HepG2 (cell line): ENCODE data around the gene PIAS3. TPM values are rescaled to one million over a fixed set of nuclear protein-coding genes. Genes with fewer than 3 reads are reported as not detected.

Experiments used
- CCAR2 ChIP-seq: fragments of 200-400 bp; formaldehyde crosslinking; optimal IDR thresholded peaks from 2 replicates; pipeline ENCODE3; 2018; ENCODE audit warnings: low read depth, mild to moderate bottlenecking, low read length, moderate library complexity
- ELF1 ChIP-seq: sonication (generic); formaldehyde crosslinking; IDR thresholded peaks from 2 replicates; pipeline ENCODE4 v1.4.0; 2020; ENCODE audit warnings: missing genetic modification reagents
- FLYWCH1 ChIP-seq: sonication (generic); formaldehyde crosslinking; IDR thresholded peaks from 2 replicates; pipeline ENCODE4 v1.8.1; 2023; ENCODE audit warnings: mild to moderate bottlenecking, missing genetic modification reagents
- HDAC1 ChIP-seq: sonication (generic); formaldehyde crosslinking; IDR thresholded peaks from 2 replicates; pipeline ENCODE4 v1.5.1; 2020; ENCODE audit warnings: mild to moderate bottlenecking, missing genetic modification reagents
- HMGA1 ChIP-seq: sonication (generic); formaldehyde crosslinking; conservative IDR thresholded peaks from 2 replicates; pipeline ENCODE4 v1.4.0; 2020; ENCODE audit warnings: missing genetic modification reagents
- ISL2 ChIP-seq: sonication (generic); formaldehyde crosslinking; IDR thresholded peaks from 2 replicates; pipeline ENCODE4 v1.5.0; 2020; ENCODE audit warnings: missing genetic modification reagents
- KLF6 ChIP-seq: IDR thresholded peaks from 2 replicates; pipeline ENCODE4 v1.8.0; 2016; ENCODE audit warnings: missing biosample characterization, missing genetic modification reagents
- PCBP2 ChIP-seq: fragments of 200-400 bp; formaldehyde crosslinking; optimal IDR thresholded peaks from 2 replicates; pipeline ENCODE3; 2018; ENCODE audit warnings: low read length, low read depth; ENCODE audit not compliant: poor library complexity, severe bottlenecking
- PPARG ChIP-seq: conservative IDR thresholded peaks from 2 replicates; pipeline ENCODE4 v1.6.1; 2016; ENCODE audit warnings: missing biosample characterization, missing genetic modification reagents
- RELA ChIP-seq: sonication (generic); formaldehyde crosslinking; IDR thresholded peaks from 2 replicates; pipeline ENCODE4 v1.4.0; 2020; ENCODE audit warnings: missing genetic modification reagents
- SCMH1 ChIP-seq: sonication (generic); formaldehyde crosslinking; IDR thresholded peaks from 2 replicates; pipeline ENCODE4 v1.9.0; 2021; ENCODE audit warnings: missing genetic modification reagents, mild to moderate bottlenecking, borderline replicate concordance
- SIX4 ChIP-seq: sonication (generic); formaldehyde crosslinking; IDR thresholded peaks from 2 replicates; pipeline ENCODE4 v1.4.0; 2020; ENCODE audit warnings: missing genetic modification reagents
- SMC3 ChIP-seq: IDR thresholded peaks from 2 replicates; pipeline ENCODE4 v1.6.1; 2011; ENCODE audit warnings: low read length, improper control_type of control experiment
- SP140L ChIP-seq: sonication (generic); formaldehyde crosslinking; IDR thresholded peaks from 2 replicates; pipeline ENCODE4 v1.4.0; 2020; ENCODE audit warnings: missing genetic modification reagents, borderline replicate concordance
- TCF7 ChIP-seq: sonication (generic); IDR thresholded peaks from 2 replicates; pipeline ENCODE4 v1.6.1; 2016; ENCODE audit warnings: antibody characterized with exemption, low read depth
- ZFP82 ChIP-seq: sonication (generic); formaldehyde crosslinking; IDR thresholded peaks from 2 replicates; pipeline ENCODE4 v1.5.1; 2020; ENCODE audit warnings: mild to moderate bottlenecking, missing genetic modification reagents, borderline replicate concordance
- ZMAT5 ChIP-seq: sonication (generic); formaldehyde crosslinking; IDR thresholded peaks from 2 replicates; pipeline ENCODE4 v1.5.0; 2020; ENCODE audit warnings: mild to moderate bottlenecking, low read depth, missing genetic modification reagents, borderline replicate concordance
- ZNF124 ChIP-seq: sonication (generic); formaldehyde crosslinking; IDR thresholded peaks from 2 replicates; pipeline ENCODE4 v1.4.0; 2020; ENCODE audit warnings: missing genetic modification reagents
- ZNF441 ChIP-seq: sonication (generic); formaldehyde crosslinking; IDR thresholded peaks from 2 replicates; pipeline ENCODE4 v1.7.0; 2021; ENCODE audit warnings: missing genetic modification reagents, borderline replicate concordance
- ZNF607 ChIP-seq: sonication (generic); formaldehyde crosslinking; IDR thresholded peaks from 2 replicates; pipeline ENCODE4 v1.5.1; 2020; ENCODE audit warnings: missing genetic modification reagents, mild to moderate bottlenecking, borderline replicate concordance
- polyA plus RNA-seq, 8 experiments: library from polyadenylated mRNA; depleted of rRNA in 3 of 8; stranded (reverse) in 7 of 8; unstranded in 1 of 8; fragments of >200 nt; fragmentation: Illumina TruSeq in 4 of 8; extraction: Trizol in 4 of 8; gene quantifications; 2 replicates each; pipeline versions ENCODE4 v1.2.1 to v1.2.3, GENCODE V29; 2011 to 2016; ENCODE audit warnings: low read depth in 4 of 8, missing spikeins in 1 of 8, mixed read lengths in 1 of 8; ENCODE audit not compliant: insufficient read depth in 1 of 8
- total RNA-seq, 5 experiments: library from RNA; depleted of rRNA; stranded (reverse); fragments of >200 nt; fragmentation: Illumina TruSeq; extraction: Trizol; gene quantifications; 2 replicates each; pipeline ENCODE4 v1.2.3, GENCODE V29; 2016; ENCODE audit warnings: low read depth in 1 of 5
- TF ChIP-seq, protein P1 (sequence below): sonication (generic); formaldehyde crosslinking; IDR thresholded peaks from 2 replicates; pipeline ENCODE4 v1.4.0; 2020; ENCODE audit warnings: missing genetic modification reagents
- TF ChIP-seq, protein P2 (sequence below): sonication (generic); formaldehyde crosslinking; IDR thresholded peaks from 2 replicates; pipeline ENCODE4 v1.8.0; 2023; ENCODE audit warnings: mild to moderate bottlenecking, missing genetic modification reagents
- TF ChIP-seq, protein P3 (sequence below): sonication (generic); formaldehyde crosslinking; IDR thresholded peaks from 2 replicates; pipeline ENCODE4 v1.4.0; 2020; ENCODE audit warnings: mild to moderate bottlenecking, missing genetic modification reagents, borderline replicate concordance

The PIAS3 gene
- total and polyA plus RNA-seq, 2 of the 13 experiments (the other 11 are each of a cell fraction or from before 2014, with no cell fraction given): 3.7 to 8.0 TPM

DNA sequence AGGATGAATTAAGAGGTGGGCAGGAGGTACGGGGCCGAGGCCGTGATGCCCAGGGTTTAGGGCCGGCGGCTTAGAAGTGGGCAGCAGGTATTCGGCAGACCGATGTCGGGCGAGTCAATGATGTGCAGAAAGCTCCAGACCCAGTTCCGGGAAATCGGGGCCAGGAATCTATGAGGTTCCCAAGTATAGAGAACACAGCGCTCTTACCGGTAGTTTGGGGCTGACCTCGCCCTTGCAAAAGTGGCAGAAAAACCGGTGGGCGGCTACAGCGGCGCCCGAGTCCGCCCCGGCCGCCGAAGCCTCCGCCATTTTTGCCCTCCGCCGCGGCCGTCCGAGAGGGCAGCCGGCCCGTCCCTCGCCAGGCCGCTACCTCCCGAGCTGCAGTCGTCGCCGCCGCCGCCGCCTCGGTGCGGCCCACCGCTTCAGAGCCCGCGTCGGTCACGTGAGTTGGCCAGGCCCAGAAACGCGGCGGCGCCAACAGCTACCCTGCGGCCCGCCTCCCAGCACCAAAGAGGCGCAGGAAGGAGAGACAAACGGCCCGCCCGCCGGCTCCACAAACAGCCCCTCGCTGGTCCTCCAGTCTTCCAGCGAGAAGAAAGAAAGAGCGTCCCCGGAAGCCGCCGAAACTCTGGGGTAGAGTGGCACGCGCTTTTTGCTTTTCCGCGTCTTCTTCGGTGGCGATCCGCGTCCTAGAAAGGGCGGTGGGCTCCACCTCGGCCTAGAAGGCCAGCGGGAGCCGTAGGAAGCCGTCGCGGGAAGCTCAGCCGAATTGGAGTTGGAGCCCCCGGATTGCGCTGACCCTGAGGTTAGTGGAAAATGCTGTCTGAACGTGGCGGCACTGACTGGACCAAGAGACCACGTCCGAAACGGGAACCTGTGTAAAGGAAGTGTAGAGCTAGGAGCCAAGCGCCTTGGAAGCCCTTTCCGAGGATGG, 35.0 kb downstream of the PIAS3 start, which contains the start of the genes POLR3C and RNF115 (continued):
- TF ChIP-seq HDAC1 (peak; percentile 89), ZNF441 (CRISPR knock-in tag) (peak; percentile 72; the same call in 1 of the 2 replicates), HMGA1 (no peak), ZNF124 (CRISPR knock-in tag) (no peak; the same call in 1 of the 2 replicates), TCF7 (no peak), SCMH1 (CRISPR knock-in tag) (no peak), FLYWCH1 (CRISPR knock-in tag) (no peak), SP140L (CRISPR knock-in tag) (no peak), ELF1 (CRISPR knock-in tag) (peak; percentile 81), SMC3 (no peak), RELA (CRISPR knock-in tag) (no peak), SIX4 (CRISPR knock-in tag) (no peak; the same call in 1 of the 2 replicates), ZNF607 (CRISPR knock-in tag) (peak; percentile 70; the same call in 1 of the 2 replicates), ZFP82 (CRISPR knock-in tag) (no peak), PPARG (CRISPR knock-in tag) (peak; percentile 66; the same call in 1 of the 2 replicates), ZMAT5 (CRISPR knock-in tag) (no peak), KLF6 (CRISPR knock-in tag) (peak; percentile 64; the same call in 1 of the 2 replicates), CCAR2 (no peak), ISL2 (peak; percentile 67; the same call in 1 of the 2 replicates), PCBP2 (no peak)
- TF ChIP-seq, protein P1, sequence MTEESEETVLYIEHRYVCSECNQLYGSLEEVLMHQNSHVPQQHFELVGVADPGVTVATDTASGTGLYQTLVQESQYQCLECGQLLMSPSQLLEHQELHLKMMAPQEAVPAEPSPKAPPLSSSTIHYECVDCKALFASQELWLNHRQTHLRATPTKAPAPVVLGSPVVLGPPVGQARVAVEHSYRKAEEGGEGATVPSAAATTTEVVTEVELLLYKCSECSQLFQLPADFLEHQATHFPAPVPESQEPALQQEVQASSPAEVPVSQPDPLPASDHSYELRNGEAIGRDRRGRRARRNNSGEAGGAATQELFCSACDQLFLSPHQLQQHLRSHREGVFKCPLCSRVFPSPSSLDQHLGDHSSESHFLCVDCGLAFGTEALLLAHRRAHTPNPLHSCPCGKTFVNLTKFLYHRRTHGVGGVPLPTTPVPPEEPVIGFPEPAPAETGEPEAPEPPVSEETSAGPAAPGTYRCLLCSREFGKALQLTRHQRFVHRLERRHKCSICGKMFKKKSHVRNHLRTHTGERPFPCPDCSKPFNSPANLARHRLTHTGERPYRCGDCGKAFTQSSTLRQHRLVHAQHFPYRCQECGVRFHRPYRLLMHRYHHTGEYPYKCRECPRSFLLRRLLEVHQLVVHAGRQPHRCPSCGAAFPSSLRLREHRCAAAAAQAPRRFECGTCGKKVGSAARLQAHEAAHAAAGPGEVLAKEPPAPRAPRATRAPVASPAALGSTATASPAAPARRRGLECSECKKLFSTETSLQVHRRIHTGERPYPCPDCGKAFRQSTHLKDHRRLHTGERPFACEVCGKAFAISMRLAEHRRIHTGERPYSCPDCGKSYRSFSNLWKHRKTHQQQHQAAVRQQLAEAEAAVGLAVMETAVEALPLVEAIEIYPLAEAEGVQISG: peak; percentile 99
- TF ChIP-seq, protein P2, sequence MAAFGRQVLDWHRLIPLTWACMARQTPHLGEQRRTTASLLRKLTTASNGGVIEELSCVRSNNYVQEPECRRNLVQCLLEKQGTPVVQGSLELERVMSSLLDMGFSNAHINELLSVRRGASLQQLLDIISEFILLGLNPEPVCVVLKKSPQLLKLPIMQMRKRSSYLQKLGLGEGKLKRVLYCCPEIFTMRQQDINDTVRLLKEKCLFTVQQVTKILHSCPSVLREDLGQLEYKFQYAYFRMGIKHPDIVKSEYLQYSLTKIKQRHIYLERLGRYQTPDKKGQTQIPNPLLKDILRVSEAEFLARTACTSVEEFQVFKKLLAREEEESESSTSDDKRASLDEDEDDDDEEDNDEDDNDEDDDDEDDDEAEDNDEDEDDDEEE (CRISPR knock-in tag): peak; percentile 56
- TF ChIP-seq, protein P3, sequence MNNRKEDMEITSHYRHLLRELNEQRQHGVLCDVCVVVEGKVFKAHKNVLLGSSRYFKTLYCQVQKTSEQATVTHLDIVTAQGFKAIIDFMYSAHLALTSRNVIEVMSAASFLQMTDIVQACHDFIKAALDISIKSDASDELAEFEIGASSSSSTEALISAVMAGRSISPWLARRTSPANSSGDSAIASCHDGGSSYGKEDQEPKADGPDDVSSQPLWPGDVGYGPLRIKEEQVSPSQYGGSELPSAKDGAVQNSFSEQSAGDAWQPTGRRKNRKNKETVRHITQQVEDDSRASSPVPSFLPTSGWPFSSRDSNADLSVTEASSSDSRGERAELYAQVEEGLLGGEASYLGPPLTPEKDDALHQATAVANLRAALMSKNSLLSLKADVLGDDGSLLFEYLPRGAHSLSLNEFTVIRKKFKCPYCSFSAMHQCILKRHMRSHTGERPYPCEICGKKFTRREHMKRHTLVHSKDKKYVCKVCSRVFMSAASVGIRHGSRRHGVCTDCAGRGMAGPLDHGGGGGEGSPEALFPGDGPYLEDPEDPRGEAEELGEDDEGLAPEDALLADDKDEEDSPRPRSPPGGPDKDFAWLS (CRISPR knock-in tag): no peak
